Neural progenitor cell (in vitro differentiated cells): ENCODE data around the gene AGAP5.
"Not testable (repeated sequence)": the region's sequence is repeated elsewhere in the genome, so short reads cannot be mapped to it uniquely, and the experiment has no call there.

ENCODE experiments used
- EZH2 ChIP-seq: fragments of 200-600 bp; sonication (generic); IDR thresholded peaks from 2 replicates; pipeline ENCODE4 v1.6.1; 2017; ENCODE audit warnings: antibody characterized with exemption, mild to moderate bottlenecking, moderate library complexity
- EZH2phosphoT487 ChIP-seq: fragments of 200-600 bp; sonication (generic); IDR thresholded peaks from 2 replicates; pipeline ENCODE4 v1.6.1; 2017; ENCODE audit warnings: antibody characterized with exemption
- TF ChIP-seq, protein P1 (sequence below): fragments of 200-600 bp; sonication (generic); IDR thresholded peaks from 2 replicates; pipeline ENCODE4 v1.5.1; 2017; ENCODE audit warnings: antibody characterized with exemption, mild to moderate bottlenecking

DNA sequence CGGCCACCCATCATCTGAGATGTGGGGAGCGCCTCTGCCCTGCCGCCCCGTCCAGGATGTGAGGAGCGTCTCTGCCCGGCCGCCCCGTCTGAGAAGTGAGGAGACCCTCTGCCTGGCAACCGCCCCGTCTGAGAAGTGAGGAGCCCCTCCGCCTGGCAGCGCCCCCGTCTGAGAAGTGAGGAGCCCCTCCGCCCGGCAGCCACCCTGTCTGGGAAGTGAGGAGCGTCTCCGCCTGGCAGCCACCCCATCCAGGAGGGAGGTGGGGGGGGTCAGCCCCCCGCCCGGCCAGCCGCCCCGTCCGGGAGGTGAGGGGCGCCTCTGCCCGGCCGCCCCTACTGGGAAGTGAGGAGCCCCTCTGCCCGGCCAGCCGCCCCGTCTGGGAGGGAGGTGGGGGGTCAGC is 8.3 kb downstream of the AGAP5 start:
- TF ChIP-seq, protein P1, sequence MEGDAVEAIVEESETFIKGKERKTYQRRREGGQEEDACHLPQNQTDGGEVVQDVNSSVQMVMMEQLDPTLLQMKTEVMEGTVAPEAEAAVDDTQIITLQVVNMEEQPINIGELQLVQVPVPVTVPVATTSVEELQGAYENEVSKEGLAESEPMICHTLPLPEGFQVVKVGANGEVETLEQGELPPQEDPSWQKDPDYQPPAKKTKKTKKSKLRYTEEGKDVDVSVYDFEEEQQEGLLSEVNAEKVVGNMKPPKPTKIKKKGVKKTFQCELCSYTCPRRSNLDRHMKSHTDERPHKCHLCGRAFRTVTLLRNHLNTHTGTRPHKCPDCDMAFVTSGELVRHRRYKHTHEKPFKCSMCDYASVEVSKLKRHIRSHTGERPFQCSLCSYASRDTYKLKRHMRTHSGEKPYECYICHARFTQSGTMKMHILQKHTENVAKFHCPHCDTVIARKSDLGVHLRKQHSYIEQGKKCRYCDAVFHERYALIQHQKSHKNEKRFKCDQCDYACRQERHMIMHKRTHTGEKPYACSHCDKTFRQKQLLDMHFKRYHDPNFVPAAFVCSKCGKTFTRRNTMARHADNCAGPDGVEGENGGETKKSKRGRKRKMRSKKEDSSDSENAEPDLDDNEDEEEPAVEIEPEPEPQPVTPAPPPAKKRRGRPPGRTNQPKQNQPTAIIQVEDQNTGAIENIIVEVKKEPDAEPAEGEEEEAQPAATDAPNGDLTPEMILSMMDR = not testable (repeated sequence)
- TF ChIP-seq EZH2, EZH2phosphoT487: not testable (repeated sequence)
